Ovary (tissue), 9 donors: ENCODE results near the gene CTNNA1. TPM values are rescaled to one million over a fixed set of nuclear protein-coding genes. Genes with fewer than 3 reads are reported as not detected.
A peak's percentile ranks its signal among the peaks of the same experiment; 100 is the strongest.

Experiments
- DNase-seq, 5 donors: peaks; one replicate each; pipeline ENCODE4 v3.0.0-alpha.2; 2019 to 2020
- H3K27ac ChIP-seq, 2 donors: fragments of 200-600 bp; one replicate each; pipeline versions ENCODE4 v1.5.1 to v1.8.0; 2019 to 2022
- H3K27me3 ChIP-seq: fragments of 200-600 bp; one replicate; pipeline ENCODE4 v1.8.0; 2022
- H3K36me3 ChIP-seq: fragments of 200-600 bp; sonication (generic); one replicate; pipeline ENCODE4 v1.5.1; 2019
- H3K4me1 ChIP-seq: one replicate; pipeline ENCODE4 v1.8.1; 2013; ENCODE audit warnings: mild to moderate bottlenecking, moderate library complexity; ENCODE audit not compliant: insufficient read depth
- H3K4me3 ChIP-seq: fragments of 200-600 bp; sonication (generic); one replicate; pipeline ENCODE4 v1.5.1; 2017
- H3K9me3 ChIP-seq, 2 donors: fragments of 200-600 bp in 1 of 2; sonication (generic) in 1 of 2; one replicate each; pipeline versions ENCODE4 v1.5.1 to v1.8.1; 2013 to 2019; ENCODE audit warnings: mild to moderate bottlenecking in 1 of 2, moderate library complexity in 1 of 2
- EP300 ChIP-seq: sonication (generic); formaldehyde crosslinking; IDR thresholded peaks from one replicate; pipeline ENCODE4 v1.6.1; 2017; ENCODE audit warnings: antibody characterized with exemption
- POLR2A ChIP-seq: fragments of 450-650 bp; IDR thresholded peaks from one replicate; pipeline ENCODE4 v1.6.1; 2017; ENCODE audit warnings: antibody characterized with exemption, mild to moderate bottlenecking, moderate library complexity
- WGBS, 3 donors: extraction: QIAGEN DNeasy Blood & Tissue Kit in 1 of 3; methylation state at CpG; one replicate each; pipeline versions ENCODE4 v1.1.5 to v1.1.7; 2013 to 2017; 5-methylcytosine and 5-hydroxymethylcytosine counted together
- intact Hi-C, 4 donors: fragments of 100-400 bp; cut with DNase I; formaldehyde crosslinking; loops; one replicate each; pipeline versions ENCODE4 v1.11.0 to v1.15.1; 2022 to 2023
- polyA plus RNA-seq, 2 donors: library from polyadenylated mRNA; stranded (reverse); fragments of 200-250 nt in 1 of 2; fragments of 350-450 nt in 1 of 2; fragmentation: Illumina TruSeq in 1 of 2; extraction: RNeasy Lipid Tissue Mini Kit (QIAGEN cat#74804) in 1 of 2; gene quantifications; one replicate each; pipeline ENCODE4 v1.2.3, GENCODE V29; 2013 to 2014
- total RNA-seq, 7 donors: library from RNA; depleted of rRNA in 2 of 7; stranded (reverse); fragments of >200 nt in 2 of 7; fragmentation: NEBNext Ultra II Directional in 3 of 7; extraction: Animal tissue kit (Norgen Biotek cat#: 25700) in 3 of 7; gene quantifications; one replicate each; pipeline versions ENCODE4 v1.1.0 to v1.2.4, GENCODE V29; 2016 to 2023
- TF ChIP-seq, protein P1 (sequence below), 3 donors: fragments of 450-650 bp in 2 of 3; fragments of 200-600 bp in 1 of 3; IDR thresholded peaks; one replicate each; pipeline versions ENCODE4 v1.5.1 to v1.8.0; 2016 to 2022; ENCODE audit warnings: antibody characterized with exemption in 3 of 3, mild to moderate bottlenecking in 1 of 3
- donor health status: DM: no; HTN: no; CAD: no; lungs with moderate emphysema.
- donor health status: DM: no; HTN: no; CAD: no.
- donor health status: Bipolar disorder and iron deficiency.
- donor health status: DM: yes; HTN: yes; CAD: no.
- donor health status: DM: no; HTN: no; CAD: no.
- donor health status: DM: yes; HTN: yes; CAD: no.

CTNNA1 gene
- total and polyA plus RNA-seq, 9 donors: 125 to 306 (median 230) TPM

DNA sequence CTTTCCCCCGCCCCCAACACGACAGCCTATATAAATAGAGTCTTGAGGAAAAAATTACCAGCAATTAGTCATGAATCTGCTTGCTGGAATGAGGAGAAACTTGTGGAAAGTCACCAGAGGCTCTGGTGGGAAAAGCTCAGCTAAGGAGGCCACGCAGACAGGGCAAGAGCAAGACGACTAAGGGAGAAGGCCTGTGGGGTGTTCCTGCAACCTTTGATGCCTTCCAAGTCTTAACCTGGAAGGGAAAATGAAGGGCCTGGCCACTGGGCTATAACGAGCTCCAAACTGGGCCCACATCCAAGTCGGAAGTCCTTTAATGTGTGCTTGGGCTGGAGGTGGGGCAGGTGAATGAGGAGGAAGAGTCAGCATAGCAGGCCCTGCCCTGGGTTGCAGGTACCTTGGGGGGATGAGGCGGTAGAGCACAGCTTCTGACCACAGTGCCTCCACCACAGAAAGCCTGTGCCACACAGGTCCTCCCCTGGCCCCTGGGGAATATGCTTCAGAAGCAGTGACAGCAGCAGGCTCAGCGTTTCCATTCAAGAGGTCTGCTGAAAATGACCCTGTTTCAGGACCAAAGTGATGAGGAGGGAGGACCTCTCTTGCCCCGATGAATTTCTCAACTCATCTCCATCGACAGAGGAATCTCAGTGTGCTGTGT, 214.7 kb downstream of the CTNNA1 start:
- H3K36me3 ChIP-seq: no peaks in the 10 kb centered on the region
- no peaks in the 10 kb centered on the region for H3K27me3 ChIP-seq
- intact Hi-C loops: no loop called here
- WGBS, 3 donors: 84 to 88% (median 85%) methylated on average over 10 of the region's 10 CpGs
- H3K27ac ChIP-seq: no peak overlapping the region
- DNase-seq: peak in 1 of 5 donors; percentile 13
- H3K9me3 ChIP-seq: no peaks in the 10 kb centered on the region
- H3K4me3 ChIP-seq: no peak overlapping the region
- peaks cover 12% of the 10 kb centered on the region for H3K4me1 ChIP-seq
- TF ChIP-seq EP300 (no peak), POLR2A (no peak)
- TF ChIP-seq, protein P1, sequence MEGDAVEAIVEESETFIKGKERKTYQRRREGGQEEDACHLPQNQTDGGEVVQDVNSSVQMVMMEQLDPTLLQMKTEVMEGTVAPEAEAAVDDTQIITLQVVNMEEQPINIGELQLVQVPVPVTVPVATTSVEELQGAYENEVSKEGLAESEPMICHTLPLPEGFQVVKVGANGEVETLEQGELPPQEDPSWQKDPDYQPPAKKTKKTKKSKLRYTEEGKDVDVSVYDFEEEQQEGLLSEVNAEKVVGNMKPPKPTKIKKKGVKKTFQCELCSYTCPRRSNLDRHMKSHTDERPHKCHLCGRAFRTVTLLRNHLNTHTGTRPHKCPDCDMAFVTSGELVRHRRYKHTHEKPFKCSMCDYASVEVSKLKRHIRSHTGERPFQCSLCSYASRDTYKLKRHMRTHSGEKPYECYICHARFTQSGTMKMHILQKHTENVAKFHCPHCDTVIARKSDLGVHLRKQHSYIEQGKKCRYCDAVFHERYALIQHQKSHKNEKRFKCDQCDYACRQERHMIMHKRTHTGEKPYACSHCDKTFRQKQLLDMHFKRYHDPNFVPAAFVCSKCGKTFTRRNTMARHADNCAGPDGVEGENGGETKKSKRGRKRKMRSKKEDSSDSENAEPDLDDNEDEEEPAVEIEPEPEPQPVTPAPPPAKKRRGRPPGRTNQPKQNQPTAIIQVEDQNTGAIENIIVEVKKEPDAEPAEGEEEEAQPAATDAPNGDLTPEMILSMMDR (IDR thresholded peaks at IDR 0.05): no peak

DNA sequence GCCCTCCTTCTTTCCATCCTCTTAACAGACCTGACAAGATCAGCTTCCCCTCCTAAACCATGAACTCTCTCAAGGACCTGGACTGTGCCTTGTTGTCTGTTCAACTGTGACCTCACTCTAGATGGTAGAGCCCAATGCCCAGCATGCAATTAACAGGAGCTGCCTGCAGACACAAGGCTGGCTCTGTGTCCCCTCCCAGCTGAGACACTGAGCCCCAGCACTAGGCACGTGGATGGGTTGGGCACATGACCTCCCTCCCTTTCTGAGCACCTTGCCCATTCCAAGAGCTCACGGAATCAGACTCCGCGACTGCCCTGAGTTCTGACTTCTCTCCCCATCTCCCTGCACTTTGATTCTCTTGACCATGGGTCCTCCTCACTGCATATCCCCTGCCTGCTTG, 215.4 kb downstream of the CTNNA1 start:
- Histone ChIP-seq H3K4me3 (no peak overlapping the region), H3K4me1 (peaks cover 9% of the 10 kb centered on the region), H3K27ac (no peak overlapping the region), H3K36me3 (no peaks in the 10 kb centered on the region), H3K27me3 (no peaks in the 10 kb centered on the region), H3K9me3 (no peaks in the 10 kb centered on the region)
- 91 to 96% (median 92%) methylated on average over 4 of the region's 4 CpGs for whole genome bisulfite sequencing, 3 donors
- TF ChIP-seq POLR2A: no peak
- TF ChIP-seq, protein P1 (IDR thresholded peaks at IDR 0.05): no peak
- TF ChIP-seq EP300: no peak
- no peak for DNase-seq
- intact Hi-C loops: no loop called here

DNA sequence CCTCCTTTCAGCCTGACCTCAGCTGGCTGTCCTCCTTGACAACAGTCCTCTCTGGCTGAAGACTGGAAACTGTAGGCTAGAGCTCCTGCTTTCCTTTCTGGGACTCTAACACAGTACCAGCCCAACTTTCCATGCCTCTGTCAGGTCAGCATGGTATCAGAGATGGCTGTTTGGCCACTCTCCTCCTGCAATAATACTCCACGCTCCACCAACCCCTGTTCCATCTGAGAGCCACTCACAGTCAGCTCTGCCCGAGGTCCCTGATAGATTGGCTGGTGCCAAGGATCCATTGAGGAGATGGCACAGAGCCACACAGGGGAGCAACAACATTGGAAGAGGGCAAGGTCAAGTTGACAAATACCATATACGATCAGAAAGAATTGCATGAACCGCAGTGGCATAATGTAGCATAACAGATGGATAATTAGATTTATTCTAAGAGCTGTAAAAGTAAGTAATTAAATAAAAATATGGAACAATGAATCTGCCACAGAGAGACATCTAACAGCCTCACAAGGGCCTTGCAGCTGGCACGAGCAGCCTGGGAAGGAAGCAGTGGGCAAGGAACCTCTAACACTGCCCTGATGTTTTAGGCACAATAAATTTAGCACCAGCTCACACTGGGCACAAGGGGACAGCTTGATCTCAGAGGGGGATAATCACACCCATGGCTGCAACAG, 216.2 kb downstream of the CTNNA1 start:
- 91 to 93% (median 92%) methylated on average over 5 of the region's 5 CpGs for WGBS, 3 donors
- intact Hi-C loops: no loop called here
- TF ChIP-seq, protein P1 (IDR thresholded peaks at IDR 0.05): no peak
- TF ChIP-seq POLR2A: no peak
- TF ChIP-seq EP300: no peak
- H3K4me1 ChIP-seq: peaks cover 7% of the 10 kb centered on the region
- no peak overlapping the region for H3K4me3 ChIP-seq
- no peak overlapping the region for H3K27ac ChIP-seq
- H3K36me3 ChIP-seq: no peaks in the 10 kb centered on the region
- H3K9me3 ChIP-seq: no peaks in the 10 kb centered on the region
- H3K27me3 ChIP-seq: no peaks in the 10 kb centered on the region
- DNase-seq: no peak

DNA sequence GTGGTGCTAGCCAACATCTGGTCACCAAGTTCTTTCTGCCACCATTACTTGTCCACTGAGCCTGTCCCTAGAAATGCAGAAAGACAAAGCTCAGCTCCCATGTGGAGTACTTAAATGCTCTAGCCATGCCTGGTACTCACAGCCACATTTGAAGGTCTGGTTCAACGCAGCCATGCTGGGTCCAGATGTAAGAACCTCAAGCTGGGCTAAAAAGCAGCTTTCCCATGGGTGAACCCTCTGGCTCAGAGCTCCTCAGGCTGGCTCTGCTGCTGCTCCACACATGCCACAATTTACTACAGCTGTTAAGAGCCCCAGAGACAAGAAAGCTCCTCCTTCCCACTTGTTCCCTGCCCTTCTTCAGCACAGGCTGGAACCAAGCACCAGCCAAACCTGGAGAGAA, 219.0 kb downstream of the CTNNA1 start:
- H3K36me3 ChIP-seq: no peaks in the 10 kb centered on the region
- intact Hi-C loops: no loop called here
- H3K4me1 ChIP-seq: peaks cover 10% of the 10 kb centered on the region
- DNase-seq: no peak
- no peak overlapping the region for H3K27ac ChIP-seq
- no peak overlapping the region for H3K4me3 ChIP-seq
- no peak for TF ChIP-seq POLR2A
- TF ChIP-seq EP300: no peak
- TF ChIP-seq, protein P1 (IDR thresholded peaks at IDR 0.05): no peak
- H3K9me3 ChIP-seq: no peaks in the 10 kb centered on the region
- 95 to 96% (median 95%) methylated on average over 1 of the region's 1 CpG for WGBS, 3 donors
- H3K27me3 ChIP-seq: no peaks in the 10 kb centered on the region
